NCI-H2107 (cell line): ENCODE data around the gene PRPH.

ENCODE experiments used
- DNase-seq: peaks from one replicate; lab custom pipeline; 2025; lab: John Stamatoyannopoulos, UW

PRPH gene

GRCh38 chr12:49346659-49347310 lies 51.8 kb downstream of the PRPH start, which contains the start of gene DNAJC22:
Gene DNAJC22 (plus strand): TSS chr12:49346888. CDS start chr12:49348873, 1,985 bp downstream.
- no peak for DNase-seq

- no peak for DNase-seq
Measured at GRCh38 chr12:49347311-49348193, 52.6 kb downstream of the PRPH start.
